Stimulated activated CD8-positive, alpha-beta memory T cell treated with anti-CD3 and anti-CD28 coated beads, Interleukin-4, amount 100 ng/mL, for 48 hours (primary cell): ENCODE measurements around the gene ASPDH.

Experiments
- DNase-seq: peaks from one replicate; pipeline ENCODE4 v3.0.0-alpha.2; 2020

ASPDH gene

DNA sequence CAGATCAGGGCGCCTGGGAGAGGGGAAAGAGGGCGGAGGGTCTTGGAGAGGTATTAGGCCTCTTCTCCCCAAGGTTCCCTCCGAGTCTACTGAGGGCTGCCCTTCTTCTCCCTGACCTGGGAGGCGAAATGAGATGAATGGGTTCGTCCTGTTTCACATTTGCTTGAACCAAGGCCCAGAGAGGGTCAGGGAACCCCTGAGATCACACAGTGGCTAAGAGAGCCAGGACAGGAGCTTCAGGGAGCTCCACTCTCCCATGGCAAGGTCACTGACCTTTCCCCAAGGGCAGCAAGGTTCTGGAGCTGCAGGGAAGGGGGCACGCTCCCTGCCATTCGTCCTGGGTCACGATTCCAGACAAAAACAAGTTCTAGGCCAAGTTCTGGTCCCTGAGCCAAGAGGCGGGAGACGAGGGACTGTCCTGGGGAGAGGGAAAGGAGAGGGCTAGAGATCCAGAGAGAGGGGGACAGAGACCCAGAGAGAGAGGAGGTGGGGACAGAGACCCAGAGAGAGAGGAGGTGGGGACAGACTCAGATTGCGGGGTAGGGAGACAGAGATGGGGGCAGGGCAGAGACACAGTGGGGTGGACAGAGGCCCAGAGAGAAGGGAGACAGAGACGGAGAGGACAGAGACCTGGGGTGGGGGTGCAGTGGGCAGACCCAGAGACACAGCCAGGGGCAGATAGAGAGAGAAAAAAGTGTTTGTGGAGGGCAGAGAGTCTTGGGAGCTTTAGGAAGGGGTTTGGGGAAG lies 541 bp downstream of the ASPDH start:
- no peak for DNase-seq

DNA sequence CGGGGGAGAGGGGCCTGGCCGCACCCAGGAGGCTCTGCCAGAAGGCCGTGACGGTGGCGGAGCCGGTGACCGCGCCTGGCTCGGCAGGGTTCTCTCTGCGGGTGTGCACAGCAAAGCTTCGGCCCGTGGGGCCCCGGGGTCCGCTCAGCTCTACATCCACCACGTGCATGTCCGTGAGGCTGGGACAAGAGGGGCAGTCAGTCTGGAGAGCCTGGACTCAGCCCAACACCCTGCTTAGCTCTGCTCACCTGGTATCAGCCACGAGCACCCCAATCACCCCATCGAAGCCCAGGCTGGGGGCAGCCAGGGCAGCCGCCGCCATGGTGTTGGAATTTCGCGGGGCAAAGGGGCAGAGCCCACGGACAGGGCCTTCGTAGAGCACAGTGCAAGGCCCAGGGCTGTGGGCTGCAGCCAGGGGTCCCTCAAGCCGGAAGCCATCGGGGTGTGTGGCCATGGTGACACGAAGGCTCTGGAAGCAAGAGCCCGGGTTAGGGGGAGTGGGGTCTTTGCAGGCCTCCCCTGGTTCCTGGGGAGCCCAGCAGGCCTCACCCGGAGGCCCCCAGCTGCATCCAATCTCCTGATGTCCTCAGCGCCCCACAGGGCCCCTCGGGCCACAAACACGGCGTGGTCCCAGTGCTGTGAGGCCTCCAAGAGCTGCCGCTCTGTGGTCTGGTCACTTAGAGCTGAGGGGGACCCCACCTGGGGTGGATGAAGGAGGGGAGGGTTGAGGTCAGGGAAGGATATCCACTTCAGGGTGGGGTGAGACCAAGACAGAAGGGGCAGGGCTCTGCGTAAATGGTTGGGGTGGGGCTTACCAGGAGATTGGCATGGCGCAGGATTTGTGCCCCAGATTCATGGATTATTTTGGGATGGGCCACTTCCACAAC lies 1.4 kb downstream of the ASPDH start:
- no peak for DNase-seq

DNA sequence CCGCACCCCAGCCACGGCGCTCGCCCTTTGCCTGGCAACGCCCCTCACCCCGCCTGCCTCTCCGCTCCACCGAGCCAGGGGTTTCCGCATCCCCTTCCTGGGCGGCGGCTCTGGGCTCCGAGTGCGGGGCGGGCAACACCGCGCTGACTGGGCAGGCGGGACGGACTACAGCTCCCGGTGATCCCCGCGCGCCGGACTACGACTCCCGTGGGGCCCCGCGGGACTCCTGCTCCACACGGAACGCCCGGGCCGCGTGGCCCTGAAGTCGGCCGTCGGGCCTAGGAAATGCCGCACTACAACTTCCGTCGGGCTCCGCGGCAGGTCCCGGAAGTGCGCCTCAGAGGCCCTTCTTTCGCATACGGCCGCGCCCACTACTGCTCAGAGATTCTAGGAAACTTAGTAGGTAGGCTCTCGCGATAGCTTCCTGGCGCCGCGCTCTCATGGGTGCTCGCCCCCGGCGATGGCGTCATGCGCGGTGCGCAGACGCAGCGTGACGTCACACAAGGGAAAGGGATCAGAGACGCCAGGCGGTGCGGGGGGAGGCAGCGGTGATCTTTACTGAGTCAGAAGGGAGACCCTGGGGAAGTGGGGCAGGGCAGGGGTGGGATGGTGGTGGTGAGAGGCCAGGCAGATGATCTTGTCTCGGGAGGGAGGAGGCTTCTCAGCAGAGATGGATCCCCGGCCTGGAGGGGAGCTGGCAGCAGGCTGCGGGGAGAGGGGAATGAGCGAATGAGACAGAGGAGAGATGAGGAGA lies 2.5 kb downstream of the ASPDH start, which contains the start of gene JOSD2:
Gene JOSD2 (minus strand): TSS at position 123 of the 754 bp plus-strand sequence. CDS start 760 bp downstream, outside the sequence.
- peak; percentile 97 for DNase-seq

DNA sequence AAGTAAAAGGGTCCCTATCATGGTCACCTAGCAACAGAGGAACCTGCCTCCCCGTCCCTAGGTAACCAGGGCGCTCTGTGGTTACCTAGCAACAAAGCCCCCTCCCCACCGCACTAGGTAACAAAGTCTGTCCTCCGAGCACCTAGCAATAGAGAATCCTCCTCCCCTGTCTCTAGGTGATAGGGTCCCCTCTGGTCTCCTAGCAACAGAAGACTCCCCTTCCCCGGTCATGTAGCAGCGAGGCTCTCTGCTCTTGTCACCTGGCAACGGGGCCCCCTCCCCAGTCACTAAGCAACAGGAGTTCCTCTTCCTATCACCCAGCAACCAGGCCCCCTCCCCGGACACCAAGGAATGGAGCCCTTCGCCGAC lies 3.0 kb downstream of the ASPDH start:
- DNase-seq: no peak

DNA sequence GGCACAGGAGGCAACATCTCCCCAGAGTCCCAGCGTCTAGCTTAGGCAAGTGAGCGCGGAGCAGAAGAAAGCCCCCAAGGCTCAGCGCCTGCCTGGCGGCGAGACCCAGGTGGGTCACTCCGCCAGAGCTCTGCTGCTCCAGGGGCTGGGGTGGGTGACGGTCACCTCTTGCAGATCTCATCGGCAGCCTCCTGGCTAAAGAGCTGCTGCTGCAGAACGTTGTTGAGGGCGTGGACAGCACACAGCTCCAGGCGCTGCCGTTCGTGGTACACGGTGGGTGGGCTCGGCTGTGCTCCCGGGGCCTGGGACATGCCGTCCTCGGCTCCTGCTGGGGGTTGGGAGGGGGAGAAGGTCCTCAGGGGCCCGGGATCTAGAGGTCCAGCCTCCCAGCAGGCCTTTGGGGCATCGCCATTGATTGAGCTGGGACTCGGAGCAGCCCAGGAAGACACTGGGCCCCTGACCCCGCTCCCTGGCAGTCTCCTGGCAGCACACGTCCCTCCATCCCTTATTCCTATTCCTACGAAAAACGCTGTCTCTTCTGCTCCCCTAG lies 3.5 kb downstream of the ASPDH start:
- no peak for DNase-seq

DNA sequence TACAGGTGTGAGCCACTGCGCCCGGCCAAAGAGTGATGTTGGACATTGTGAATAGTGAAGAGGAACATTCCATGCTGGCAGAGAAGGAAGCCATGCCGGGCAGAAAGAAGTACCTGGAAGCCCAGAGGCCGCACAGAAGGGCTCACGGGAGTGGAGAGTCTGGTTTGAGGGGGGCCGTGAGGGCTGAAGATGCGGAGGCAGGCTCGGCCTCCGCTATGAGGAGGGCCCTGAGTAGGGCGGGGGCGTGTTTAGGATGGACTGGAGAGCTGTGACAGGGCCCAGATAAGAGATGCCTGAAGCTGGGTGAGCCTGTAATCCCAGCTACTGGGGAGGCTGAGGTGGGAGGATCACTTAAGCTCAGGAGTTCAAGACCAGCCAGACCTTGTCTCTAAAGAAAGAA lies 4.3 kb downstream of the ASPDH start:
- DNase-seq: no peak

DNA sequence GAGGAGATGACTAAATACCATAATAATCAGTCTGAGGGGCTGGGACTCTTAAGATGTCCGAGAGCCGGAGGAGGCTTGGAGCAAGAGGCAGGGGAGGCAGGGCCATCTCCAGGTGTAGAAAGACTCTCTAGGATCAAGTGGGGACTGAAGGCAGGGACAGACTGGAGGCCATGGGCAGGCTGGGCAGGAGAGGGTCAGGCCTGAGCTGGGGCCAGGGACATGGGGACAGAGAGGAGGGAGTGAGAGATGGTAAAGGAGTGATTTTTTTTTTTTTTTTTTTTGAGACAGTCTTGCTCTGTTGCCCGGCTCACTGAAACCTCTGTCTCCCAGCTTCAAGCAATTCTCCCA lies 4.9 kb downstream of the ASPDH start:
- no peak for DNase-seq

DNA sequence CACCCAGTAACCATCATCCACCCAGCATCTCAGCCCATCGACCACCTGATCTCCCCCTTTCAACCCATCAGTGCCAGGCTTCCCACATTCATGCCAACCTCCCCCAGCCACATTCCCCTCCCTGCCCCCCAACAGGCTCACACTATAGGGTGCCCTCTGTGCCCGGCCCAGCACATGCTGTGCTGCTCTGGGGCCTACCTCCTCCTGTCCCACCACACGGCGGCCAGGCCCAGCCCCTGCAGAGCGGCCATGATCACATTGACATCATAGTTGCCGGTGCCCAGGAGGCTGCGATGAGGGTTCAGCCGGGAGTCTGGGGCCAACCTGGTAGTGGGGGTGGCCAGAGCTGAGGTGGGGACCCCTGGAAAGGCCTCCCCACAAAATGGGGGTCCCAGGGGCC lies 6.3 kb downstream of the ASPDH start:
- DNase-seq: no peak

DNA sequence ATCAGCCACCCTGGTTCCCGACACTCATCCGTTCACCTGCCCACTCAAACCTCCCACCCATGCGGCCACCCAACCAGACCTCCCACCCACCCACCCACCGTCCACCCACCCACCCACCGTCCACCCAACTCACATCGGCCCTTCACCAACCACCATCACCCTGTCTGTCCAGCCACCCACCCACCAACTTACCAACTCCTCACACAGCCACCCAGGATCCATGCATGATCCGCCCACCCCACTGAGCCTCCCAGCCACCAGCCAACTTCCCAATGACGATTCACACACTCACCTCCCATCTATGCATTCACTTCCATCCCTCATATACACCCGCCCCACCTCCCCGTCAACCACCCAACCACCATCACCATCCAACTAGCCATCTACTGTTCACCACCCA lies 7.0 kb downstream of the ASPDH start:
- DNase-seq: no peak

DNA sequence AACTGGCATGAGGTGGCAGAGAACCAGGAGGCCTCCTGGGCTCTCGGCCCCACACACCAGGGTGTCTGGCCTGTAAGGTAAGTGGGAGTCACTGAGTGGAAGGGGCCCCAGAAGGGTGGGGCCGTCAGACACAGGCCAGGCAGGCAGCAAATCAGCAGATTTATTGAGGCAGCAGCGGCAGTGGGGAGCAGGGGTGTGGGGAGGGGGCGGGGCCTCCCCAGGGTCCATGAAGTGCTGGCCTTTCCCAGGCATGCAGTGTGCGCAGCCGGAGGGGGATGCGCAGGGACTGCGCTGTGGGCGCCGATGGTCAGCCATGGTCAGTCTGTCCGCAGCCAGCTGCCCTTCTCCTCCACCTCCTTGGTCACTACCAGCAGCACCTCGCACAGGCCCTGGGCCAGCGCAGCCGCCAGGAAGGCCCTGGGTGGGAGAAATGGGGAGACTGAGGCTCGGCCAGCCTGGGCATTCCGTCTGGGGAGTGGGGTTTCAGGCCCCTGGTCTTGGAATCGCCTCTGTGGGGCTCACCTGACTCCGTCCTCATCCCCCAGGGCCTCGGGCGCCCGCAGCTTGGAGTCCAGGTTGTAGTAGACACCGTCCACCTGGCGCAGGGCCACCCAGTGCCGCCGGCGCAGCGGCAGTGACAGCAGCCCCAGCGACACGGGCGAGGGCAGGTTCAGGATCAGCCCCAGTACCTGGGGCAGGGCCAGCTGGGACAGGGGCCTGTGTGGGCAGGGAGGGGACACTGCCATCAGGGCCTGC lies 7.7 kb downstream of the ASPDH start:
- DNase-seq: no peak

DNA sequence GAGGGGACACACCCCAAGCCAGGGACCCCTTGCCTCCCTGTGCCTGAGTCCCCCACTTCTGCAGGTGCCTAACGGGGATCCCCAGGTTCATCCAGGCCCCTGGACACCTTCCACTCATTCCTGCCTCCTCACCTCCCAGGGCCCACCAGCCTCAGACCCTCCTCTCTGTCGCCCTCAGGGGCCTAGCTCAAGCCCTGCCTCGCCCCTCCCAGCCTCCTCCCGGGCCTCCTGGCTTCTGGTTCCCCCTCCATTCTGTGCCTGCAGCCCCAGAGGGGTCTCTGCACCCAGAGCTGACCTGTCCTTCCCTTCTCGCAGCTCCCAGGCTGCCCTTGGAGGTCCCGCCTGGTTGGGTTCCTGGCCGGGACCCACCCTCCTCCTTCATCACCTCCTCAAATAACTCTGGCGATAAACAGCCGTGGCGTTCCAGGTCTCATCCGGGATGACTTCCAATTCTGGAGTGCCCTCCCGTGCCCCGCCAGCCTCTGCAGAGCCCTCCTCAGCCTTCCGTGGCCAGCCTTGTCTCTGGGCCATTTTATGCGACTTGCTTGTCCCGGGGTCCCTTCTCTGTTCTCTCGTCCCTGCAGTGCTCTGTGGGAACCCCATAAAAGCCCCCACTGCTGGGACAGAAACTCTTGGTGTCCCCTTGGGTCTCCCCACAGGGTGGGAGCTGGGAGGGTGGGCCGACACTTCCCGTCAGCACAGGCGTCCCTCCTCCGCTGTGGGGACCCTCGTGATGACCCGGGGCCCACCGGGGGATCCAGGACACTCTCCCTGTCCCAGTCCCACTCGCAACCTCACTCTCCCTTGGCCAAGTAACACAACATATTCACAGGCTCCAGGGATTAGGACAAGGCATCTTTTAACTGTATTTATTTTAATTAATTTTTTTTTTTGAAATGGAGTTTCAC lies 11.9 kb downstream of the ASPDH start:
- no peak for DNase-seq

DNA sequence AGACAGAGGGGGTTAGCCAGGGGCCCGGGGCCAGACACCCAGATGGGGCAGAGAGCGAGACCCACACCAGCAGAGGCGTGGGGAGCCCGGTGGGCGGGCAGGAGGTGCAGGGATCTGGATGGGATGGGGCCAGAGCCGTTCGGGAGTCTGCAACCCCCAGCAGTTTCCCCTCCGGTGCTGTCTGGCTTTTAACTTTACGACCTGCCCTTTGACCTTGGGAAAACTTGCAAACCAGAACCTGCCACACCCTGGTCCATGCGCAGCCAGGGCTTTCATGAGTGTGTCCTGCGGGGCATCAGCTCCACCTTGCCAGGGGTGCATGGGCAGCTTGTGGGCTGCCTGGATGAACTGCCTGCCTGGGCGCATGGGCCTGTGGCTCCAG lies 12.5 kb downstream of the ASPDH start:
- DNase-seq: no peak

DNA sequence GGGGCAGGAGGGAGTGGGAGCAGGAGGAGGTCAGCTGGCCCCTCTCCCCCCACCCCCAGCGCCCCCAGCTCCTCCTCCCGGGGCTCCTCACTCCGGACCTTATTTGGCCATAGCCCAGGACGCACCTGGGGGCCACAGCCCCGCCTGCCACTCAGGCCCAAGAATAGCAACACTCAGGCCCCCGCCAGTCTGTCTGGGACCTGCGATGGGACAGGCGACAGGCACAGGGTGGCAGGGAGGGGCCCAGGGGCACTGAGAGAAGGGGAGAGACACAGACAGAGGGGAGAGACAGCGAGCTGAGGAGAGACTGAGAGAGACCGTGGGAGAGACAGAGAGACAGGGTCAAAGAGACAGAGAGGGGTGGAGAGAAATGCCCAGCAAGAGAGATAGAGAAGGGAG lies 13.0 kb downstream of the ASPDH start:
- DNase-seq: no peak

DNA sequence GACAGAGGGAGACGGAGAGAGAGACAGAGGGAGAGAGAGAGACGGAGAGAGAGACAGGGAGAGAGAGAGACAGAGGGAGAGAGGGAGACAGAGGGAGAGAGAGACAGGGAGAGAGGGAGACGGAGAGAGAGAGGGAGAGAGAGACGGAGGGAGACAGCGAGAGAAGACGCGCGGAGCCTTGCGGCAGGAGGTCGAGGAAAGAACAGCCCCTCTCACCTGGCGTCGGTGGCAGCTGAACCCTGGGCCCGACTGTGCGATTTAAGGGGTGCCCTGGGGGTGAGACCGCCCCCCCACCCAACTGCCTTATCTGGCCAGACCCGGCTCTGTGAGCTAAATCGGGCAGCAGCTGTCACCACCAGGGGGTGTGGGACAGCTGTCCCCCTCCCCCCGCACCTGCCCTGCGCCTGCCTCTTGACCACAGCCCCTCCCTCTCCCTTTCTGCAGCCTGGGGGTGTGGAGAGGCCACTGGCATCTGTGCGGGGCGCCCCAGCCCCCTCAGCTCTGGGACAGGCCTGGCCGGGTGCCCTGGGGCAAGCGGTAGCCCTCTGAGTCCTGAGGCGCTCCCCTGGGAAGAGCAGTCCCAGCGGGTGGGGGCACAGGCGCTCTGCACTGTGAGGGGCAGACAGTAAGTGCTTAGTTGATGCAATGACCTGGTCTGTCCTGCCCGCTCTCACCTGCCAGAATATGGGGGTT lies 13.5 kb downstream of the ASPDH start:
- DNase-seq: no peak

DNA sequence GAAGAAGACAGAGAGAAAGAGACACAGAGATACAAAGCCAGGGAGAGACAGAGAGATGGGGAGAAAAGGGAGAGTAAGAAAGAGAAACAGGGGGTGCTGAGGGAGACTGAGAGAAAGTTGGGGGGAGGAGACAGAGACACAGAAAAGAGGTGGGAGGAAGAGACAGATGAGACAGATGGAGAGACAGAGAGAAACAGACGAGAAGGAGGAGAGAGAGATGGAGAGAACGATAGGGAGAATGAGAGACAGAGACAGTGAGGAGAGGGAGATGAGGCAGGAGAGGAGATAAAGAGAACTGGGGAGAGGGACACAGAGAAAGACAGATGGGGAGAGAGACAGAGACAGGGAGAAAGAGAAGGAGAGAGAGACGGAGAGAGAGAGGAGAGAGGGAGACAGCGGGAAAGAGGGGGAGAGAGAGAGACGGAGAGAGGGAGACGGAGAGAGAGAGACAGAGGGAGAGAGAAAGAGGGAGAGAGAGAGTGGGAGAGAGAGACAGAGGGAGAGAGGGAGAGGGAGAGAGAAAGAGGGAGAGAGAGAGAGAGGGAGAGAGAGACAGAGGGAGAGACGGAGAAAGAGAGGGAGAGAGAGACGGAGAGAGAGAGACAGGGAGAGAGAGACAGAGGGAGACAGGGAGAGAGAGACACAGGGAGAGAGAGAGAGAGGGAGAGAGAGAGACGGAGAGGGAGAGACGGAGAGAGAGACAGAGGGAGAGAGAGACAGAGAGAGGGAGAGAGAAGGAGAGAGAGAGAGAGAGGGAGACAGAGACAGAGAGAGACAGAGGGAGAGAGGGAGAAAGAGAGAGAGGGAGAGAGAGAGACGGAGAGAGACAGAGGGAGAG lies 15.3 kb downstream of the ASPDH start:
- no peak for DNase-seq

DNA sequence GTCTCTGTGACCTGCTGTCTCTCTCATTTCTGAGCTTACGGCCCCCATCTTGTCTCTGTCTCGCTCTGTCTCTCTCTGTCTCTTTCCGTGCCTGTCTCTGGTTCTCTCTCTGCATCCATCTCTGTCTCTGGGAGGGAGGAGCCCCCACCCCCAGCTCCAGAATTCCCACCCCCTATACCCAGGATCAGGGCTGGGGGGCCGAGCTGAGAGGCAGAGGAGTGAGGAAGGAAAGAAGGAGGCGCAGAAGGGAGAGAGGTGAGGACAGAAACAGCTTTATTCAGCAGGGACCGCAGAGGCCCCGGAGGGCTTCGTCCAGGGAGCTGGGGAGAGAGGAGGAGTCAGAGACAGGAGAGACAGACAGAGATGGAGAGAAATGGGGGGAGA lies 16.7 kb downstream of the ASPDH start:
- no peak for DNase-seq

DNA sequence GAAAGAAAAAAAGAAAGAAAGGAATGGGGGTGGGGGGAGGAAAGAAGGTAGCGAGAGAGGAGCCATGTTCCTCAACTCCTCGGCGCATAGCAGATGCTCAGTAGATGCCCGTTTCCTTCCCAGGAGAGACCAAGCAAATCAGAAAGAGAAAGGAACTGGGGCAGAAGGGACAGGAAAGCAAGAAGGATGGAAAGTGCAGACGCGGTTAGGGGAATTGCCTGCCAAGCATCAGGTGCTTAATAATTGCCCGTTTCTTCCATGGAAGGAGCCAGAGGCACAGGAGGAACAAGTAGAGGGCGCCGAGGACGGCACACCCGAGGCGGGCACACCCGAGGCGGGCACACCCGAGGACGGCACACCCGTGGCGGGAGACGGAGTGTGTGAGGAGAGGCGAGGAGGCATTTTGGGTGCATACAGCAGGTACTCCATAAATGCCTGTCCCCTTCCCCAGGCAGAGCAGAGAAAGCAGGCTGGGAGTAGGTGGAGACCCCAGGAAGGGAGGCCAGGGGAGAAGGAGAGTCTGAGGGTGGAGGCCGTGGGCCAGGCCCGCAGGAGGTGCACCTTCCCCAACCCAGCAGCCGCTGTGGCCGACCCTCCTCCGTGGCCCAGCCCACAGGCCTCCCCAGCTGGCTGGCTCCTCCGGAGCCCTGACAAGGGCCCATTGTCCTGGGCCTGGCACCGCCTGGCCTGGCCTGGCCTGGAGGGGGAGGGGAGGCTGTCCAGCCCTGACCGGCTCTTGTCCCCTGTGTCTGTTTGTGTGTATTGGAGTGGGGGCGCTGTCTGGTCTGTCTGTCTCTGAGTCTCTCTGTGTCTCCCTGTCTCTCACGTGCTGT lies 17.3 kb downstream of the ASPDH start:
- no peak for DNase-seq

DNA sequence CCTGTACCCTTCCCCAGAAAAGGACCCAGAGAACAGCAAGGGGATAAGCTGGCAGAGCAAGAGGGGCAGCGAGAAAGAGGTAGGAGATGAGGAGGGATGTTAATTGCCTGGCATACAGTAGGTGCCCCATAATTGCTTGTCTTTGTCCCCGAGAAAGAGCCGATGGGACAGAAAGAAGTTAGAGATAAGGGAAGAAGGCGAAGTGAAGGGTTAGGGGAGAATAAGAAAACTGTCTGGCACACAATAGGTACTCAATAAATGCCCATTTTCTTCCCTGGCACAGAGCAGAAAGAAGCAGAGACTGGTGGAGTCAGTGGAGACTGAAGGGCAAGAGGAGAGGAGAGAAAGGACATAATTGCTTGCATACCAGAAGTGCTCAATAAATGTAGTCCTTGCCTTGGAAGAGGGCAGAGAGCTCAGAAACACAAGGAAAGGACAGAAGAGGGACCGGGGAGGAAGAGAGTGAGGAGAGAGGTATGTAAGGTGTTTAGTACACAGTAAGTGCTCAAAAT lies 18.6 kb downstream of the ASPDH start:
- DNase-seq: no peak
